ENCODE results near the gene ZSCAN12.

DNA sequence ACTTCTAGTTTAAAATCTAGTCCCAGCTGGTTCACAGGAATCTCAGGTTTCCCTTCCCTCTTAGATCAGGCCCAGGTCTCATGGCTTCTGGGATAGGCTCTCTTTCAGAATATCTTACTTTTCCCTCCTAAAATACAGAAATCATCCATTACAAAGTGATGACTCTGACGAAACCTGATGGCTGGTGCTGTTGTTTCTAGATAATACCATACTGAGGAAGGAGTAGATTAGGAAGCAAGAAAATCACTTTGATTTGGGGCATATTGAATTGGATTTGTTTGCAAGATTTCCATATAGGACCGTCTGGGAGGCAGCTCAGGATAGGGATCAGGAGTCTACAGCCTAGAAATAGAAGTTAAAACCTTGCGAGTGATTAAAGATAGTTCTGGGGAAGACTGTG lies 46.2 kb downstream of the ZSCAN12 start:
- TF ChIP-seq POLR2AphosphoS5 (IDR thresholded peaks at IDR 0.05) = no peak
- TF ChIP-seq, protein P1, sequence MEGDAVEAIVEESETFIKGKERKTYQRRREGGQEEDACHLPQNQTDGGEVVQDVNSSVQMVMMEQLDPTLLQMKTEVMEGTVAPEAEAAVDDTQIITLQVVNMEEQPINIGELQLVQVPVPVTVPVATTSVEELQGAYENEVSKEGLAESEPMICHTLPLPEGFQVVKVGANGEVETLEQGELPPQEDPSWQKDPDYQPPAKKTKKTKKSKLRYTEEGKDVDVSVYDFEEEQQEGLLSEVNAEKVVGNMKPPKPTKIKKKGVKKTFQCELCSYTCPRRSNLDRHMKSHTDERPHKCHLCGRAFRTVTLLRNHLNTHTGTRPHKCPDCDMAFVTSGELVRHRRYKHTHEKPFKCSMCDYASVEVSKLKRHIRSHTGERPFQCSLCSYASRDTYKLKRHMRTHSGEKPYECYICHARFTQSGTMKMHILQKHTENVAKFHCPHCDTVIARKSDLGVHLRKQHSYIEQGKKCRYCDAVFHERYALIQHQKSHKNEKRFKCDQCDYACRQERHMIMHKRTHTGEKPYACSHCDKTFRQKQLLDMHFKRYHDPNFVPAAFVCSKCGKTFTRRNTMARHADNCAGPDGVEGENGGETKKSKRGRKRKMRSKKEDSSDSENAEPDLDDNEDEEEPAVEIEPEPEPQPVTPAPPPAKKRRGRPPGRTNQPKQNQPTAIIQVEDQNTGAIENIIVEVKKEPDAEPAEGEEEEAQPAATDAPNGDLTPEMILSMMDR (IDR thresholded peaks at IDR 0.05) = no peak
- no peak for TF ChIP-seq POLR2A (IDR thresholded peaks at IDR 0.05)
